Activated CD4-positive, alpha-beta T cell treated with anti-CD3 and anti-CD28 coated beads, Interleukin-10, Interleukin-2, amounts not matched to agents 100 ng/mL and 50 ng/mL, durations not matched to agents 16 hours and 8 hours (primary cell): ENCODE results near the gene MEOX1.

Source experiments
- DNase-seq: peaks from one replicate; pipeline ENCODE4 v3.0.0-alpha.2; 2020

Gene MEOX1

GRCh38 chr17:43679911-43680310, 18.2 kb upstream of the MEOX1 start:
- DNase-seq = no peak

GRCh38 chr17:43679401-43679800, 17.7 kb upstream of the MEOX1 start:
- no peak for DNase-seq

GRCh38 chr17:43676471-43676870, 14.7 kb upstream of the MEOX1 start:
- no peak for DNase-seq

GRCh38 chr17:43674394-43674793, 12.7 kb upstream of the MEOX1 start:
- no peak for DNase-seq

GRCh38 chr17:43673516-43674323, 12.0 kb upstream of the MEOX1 start:
- DNase-seq = peak; percentile 70

GRCh38 chr17:43671755-43672519, 10.2 kb upstream of the MEOX1 start:
- DNase-seq = no peak

GRCh38 chr17:43671031-43671692, 9.4 kb upstream of the MEOX1 start:
- DNase-seq = no peak

GRCh38 chr17:43670645-43671030, 8.9 kb upstream of the MEOX1 start:
- DNase-seq = no peak

GRCh38 chr17:43669971-43670644, 8.4 kb upstream of the MEOX1 start:
- no peak for DNase-seq

- peak; percentile 77 for DNase-seq
Measured at GRCh38 chr17:43667947-43668348, 6.2 kb upstream of the MEOX1 start.

- no peak for DNase-seq
Measured at GRCh38 chr17:43667506-43667905, 5.8 kb upstream of the MEOX1 start.

- no peak for DNase-seq
Measured at GRCh38 chr17:43665937-43666236, 4.2 kb upstream of the MEOX1 start.

- no peak for DNase-seq
Measured at GRCh38 chr17:43665084-43665936, 3.6 kb upstream of the MEOX1 start.

GRCh38 chr17:43664096-43664495, 2.4 kb upstream of the MEOX1 start:
- no peak for DNase-seq

GRCh38 chr17:43663383-43663782, 1.7 kb upstream of the MEOX1 start:
- peak; percentile 45 for DNase-seq

GRCh38 chr17:43662413-43663141, 855 bp upstream of the MEOX1 start:
- DNase-seq = peak; percentile 57

- peak; percentile 16 for DNase-seq
Measured at GRCh38 chr17:43660816-43661493, 767 bp downstream of the MEOX1 start.

- no peak for DNase-seq
Measured at GRCh38 chr17:43659823-43660617, 1.7 kb downstream of the MEOX1 start.

GRCh38 chr17:43658900-43659299, 2.8 kb downstream of the MEOX1 start:
- DNase-seq = no peak

- peak; percentile 62 for DNase-seq
Measured at GRCh38 chr17:43655693-43656255, 5.9 kb downstream of the MEOX1 start.
